ENCODE results near the gene ATP10B. TPM values are rescaled to one million over a fixed set of nuclear protein-coding genes. Genes with fewer than 3 reads are reported as not detected.
"Not testable (repeated sequence)": the region's sequence is repeated elsewhere in the genome, so short reads cannot be mapped to it uniquely, and the experiment has no call there.

The ATP10B gene
- polyA plus RNA-seq, 4 donors: 0.22 to 0.69 (median 0.44) TPM

- no peak for DNase-seq (ENCODE audit: low read depth in 4 of 4, low spot score in 2 of 4)
Observed at GRCh38 chr5:160824301-160825001, 27.6 kb downstream of the ATP10B start.

GRCh38 chr5:160812996-160813395, 39.0 kb downstream of the ATP10B start:
- not testable (repeated sequence) for DNase-seq (ENCODE audit: low read depth in 4 of 4, low spot score in 2 of 4)

- no peak for DNase-seq (ENCODE audit: low read depth in 4 of 4, low spot score in 2 of 4)
Observed at GRCh38 chr5:160805376-160805775, 46.6 kb downstream of the ATP10B start.

GRCh38 chr5:160802592-160802991, 49.4 kb downstream of the ATP10B start:
- DNase-seq (ENCODE audit: low read depth in 4 of 4, low spot score in 2 of 4): peak in 1 of 4 donors; percentile 10

- no peak for DNase-seq (ENCODE audit: low read depth in 4 of 4, low spot score in 2 of 4)
Observed at GRCh38 chr5:160800375-160801275, 51.4 kb downstream of the ATP10B start.

GRCh38 chr5:160799184-160799583, 52.8 kb downstream of the ATP10B start:
- DNase-seq (ENCODE audit: low read depth in 4 of 4, low spot score in 2 of 4): no peak

GRCh38 chr5:160797020-160797419, 55.0 kb downstream of the ATP10B start:
- DNase-seq (ENCODE audit: low read depth in 4 of 4, low spot score in 2 of 4): no peak

GRCh38 chr5:160793530-160793899, 58.5 kb downstream of the ATP10B start:
- DNase-seq (ENCODE audit: low read depth in 4 of 4, low spot score in 2 of 4): no peak

GRCh38 chr5:160792732-160793529, 59.1 kb downstream of the ATP10B start:
- DNase-seq (ENCODE audit: low read depth in 4 of 4, low spot score in 2 of 4): no peak

- no peak for DNase-seq (ENCODE audit: low read depth in 4 of 4, low spot score in 2 of 4)
Observed at GRCh38 chr5:160792281-160792680, 59.7 kb downstream of the ATP10B start.

- no peak for DNase-seq (ENCODE audit: low read depth in 4 of 4, low spot score in 2 of 4)
Observed at GRCh38 chr5:160789219-160789859, 62.7 kb downstream of the ATP10B start.

- no peak for DNase-seq (ENCODE audit: low read depth in 4 of 4, low spot score in 2 of 4)
Observed at GRCh38 chr5:160788102-160788660, 63.8 kb downstream of the ATP10B start.

- DNase-seq (ENCODE audit: low read depth in 4 of 4, low spot score in 2 of 4): no peak
Observed at GRCh38 chr5:160787240-160787639, 64.8 kb downstream of the ATP10B start.

- no peak for DNase-seq (ENCODE audit: low read depth in 4 of 4, low spot score in 2 of 4)
Observed at GRCh38 chr5:160774666-160775315, 77.2 kb downstream of the ATP10B start.

- no peak for DNase-seq (ENCODE audit: low read depth in 4 of 4, low spot score in 2 of 4)
Observed at GRCh38 chr5:160773646-160774410, 78.2 kb downstream of the ATP10B start.

GRCh38 chr5:160772854-160773253, 79.2 kb downstream of the ATP10B start:
- DNase-seq (ENCODE audit: low read depth in 4 of 4, low spot score in 2 of 4): no peak

GRCh38 chr5:160770718-160771117, 81.3 kb downstream of the ATP10B start:
- no peak for DNase-seq (ENCODE audit: low read depth in 4 of 4, low spot score in 2 of 4)

GRCh38 chr5:160769301-160769700, 82.7 kb downstream of the ATP10B start:
- no peak for DNase-seq (ENCODE audit: low read depth in 4 of 4, low spot score in 2 of 4)

- no peak for DNase-seq (ENCODE audit: low read depth in 4 of 4, low spot score in 2 of 4)
Observed at GRCh38 chr5:160767062-160767461, 84.9 kb downstream of the ATP10B start.

All from left renal cortex interstitium (tissue), 4 donors.